GOT3 (cell line): ENCODE results near the gene GOLGA2.

Source experiments
- DNase-seq: peaks from one replicate; lab custom pipeline; 2025; ENCODE audit warnings: mixed read lengths; lab: John Stamatoyannopoulos, UW

Gene GOLGA2

DNA sequence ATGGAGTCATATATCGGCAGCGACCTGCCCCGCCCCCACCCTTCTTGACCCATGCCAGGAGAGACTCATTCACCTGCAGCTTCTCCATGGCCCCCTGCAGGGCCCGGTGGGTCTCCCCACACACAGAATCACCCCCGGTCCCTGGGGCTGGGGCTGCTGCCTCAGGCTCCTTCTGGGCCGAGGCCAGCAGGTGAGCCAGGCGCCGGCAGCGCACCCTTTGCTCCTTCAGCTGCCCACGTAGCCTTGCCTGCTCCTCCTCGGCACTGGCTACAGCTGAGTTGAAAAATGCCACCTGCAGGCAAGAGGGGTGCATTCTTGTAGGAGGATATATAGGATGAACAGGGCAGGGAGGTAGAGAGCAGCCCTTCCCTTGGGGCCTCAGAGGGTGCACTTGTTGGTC, 17.9 kb downstream of the GOLGA2 start:
- DNase-seq: no peak

DNA sequence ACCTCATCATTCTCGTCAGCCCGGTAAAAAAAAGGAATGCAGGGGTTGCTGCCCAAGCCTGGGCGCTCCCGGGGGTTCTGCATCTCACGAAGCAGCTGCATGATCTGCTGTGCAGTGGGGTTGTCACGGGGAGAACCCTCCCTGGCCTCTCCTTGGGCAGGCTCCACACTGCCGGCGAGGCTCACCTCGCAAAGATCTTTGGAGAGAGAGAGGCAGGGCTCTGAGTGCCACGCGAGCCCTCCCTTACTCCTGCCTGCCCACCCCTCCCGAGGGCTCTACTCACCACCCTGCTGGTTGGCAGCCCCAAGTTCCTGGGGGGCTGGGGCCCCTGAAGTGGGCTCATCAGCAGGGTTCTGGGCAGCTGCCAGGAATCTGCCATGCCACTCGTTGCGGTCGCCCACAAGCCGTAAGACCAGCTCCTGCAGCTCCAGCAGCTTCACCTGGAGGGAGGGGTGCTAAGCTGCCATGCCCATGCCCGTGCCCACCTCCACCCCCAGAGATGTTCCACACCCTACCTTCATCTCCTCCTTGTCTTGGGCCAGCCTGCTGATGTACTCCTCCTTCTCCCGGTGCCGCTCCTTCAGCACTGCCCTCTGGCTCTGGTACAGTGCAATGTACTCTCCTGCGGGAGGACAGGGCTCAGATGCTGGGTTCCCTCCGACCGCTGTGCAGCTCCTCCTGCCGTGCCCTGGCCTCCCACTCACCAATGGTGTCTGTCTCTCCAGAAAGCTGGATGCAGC, 18.6 kb downstream of the GOLGA2 start:
- DNase-seq: no peak

DNA sequence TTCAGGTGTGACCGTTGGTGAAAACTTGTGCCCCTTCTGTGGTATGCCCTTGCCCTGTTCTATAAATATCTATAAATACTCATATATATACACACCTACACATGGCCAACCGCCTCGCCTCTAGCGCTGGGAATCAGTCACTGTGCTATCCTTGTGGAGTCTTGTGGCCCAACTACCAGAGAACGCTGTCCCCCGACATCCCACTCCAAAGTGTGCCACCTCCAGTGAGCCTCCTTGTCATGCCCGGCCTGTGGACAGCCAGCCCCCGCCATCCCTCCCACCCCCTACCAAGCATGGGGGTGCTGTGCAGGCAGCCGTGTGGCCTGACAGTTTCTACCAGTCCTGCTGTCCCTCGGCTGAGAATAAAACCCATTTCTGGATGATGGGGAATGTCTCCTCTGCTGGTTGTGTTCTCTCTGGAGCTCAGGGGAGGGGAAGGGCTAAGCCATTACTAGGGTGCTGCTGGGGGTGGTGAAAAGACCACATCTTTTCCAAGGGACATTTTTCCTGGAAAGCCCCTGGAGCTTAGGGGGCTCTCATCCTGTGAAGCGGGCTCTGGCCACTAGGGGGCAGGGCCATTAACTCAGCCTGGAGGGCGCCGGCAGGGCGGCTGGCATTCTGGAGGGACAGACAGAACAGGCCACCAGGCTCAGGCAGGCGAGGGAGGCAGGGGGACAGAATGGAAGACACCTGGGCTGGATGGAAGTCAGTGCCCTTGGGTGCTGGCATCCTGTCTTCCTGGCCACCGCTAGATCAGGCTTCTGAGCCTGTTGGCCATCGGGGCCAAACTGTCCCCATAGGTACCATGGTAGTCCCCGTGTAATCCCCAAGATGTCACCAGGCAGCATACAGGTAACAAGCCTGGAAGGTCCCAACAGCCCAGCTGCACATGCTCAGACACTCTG, 20.7 kb downstream of the GOLGA2 start:
- DNase-seq: no peak

DNA sequence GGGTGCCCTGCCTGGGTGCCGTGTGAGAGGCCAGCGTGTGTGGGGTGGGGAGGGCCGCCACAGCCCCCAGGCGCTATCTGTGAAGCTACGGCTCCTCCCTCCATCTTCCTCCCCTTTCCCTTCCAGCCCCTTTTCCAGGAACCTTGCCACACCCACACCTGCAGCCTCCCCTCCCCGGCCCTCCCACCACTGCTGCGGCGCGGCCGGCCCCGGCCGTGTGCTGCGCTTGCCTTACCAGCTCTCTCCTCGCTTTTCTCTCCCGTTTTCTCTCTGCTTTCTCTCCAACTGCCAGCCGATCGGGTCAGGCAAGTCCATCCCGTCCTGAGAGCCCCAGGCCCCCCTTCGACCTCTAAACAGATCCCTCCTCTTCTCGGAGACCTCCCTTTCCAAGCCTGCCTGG, 21.4 kb downstream of the GOLGA2 start:
- no peak for DNase-seq

DNA sequence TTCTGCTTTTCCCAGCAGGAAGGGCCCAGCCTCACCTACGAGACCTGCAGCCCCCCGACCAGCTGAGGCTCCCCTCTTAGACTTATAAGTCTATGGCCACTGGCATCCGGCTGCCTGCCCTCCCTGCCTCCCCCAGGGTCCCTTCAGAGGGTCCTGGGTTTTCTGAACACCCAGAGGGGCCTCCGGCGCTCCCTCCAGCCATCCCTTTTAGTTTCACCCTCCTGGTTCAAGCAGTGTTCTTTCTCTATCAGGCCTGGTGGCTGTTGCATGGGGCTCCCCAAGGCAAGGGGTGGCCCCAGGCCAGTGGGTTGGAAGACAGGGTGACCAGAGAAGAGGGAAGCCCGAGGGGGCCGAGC, 21.8 kb downstream of the GOLGA2 start:
- no peak for DNase-seq

DNA sequence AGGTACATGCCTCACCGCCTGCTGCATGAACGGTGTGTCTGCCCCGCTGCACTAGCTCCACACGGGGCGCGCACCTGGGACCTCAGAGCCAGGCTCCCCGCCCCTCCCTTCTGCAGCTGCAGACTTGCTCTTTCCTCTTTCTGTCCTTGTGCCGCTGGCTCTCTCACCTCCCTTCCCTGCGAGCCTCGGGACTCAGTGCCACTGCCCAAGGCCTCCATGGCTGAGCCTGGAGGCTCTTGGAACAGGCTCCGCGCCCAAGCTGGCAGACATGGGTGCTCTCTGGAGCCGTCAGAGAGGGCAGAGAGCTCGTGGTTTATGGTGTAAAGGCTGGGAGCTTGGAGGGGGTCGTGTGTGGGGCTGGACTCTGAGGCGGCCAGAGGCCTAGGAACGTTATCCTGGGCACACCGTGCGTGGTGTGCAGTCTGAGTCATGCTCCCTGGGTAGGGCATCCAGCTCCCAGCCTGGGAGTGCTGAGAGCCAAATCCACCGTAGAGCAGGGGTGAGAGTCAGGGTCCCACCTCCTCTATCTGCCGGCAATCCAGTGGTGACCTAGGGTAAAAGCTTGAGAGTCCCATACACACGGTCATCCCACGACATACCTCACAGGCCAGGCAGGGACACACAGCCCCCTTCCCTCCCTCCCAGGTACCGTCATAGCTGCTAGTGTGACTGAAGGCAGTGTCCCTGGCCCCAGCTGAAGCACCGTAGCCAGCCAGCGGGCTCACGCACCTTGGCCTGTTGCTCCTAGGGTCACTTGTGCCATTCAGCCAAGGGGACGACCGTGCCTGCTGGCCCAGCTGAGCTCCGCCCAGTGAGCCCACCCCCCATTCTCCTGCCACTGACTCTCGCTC, 22.4 kb downstream of the GOLGA2 start:
- DNase-seq: no peak

DNA sequence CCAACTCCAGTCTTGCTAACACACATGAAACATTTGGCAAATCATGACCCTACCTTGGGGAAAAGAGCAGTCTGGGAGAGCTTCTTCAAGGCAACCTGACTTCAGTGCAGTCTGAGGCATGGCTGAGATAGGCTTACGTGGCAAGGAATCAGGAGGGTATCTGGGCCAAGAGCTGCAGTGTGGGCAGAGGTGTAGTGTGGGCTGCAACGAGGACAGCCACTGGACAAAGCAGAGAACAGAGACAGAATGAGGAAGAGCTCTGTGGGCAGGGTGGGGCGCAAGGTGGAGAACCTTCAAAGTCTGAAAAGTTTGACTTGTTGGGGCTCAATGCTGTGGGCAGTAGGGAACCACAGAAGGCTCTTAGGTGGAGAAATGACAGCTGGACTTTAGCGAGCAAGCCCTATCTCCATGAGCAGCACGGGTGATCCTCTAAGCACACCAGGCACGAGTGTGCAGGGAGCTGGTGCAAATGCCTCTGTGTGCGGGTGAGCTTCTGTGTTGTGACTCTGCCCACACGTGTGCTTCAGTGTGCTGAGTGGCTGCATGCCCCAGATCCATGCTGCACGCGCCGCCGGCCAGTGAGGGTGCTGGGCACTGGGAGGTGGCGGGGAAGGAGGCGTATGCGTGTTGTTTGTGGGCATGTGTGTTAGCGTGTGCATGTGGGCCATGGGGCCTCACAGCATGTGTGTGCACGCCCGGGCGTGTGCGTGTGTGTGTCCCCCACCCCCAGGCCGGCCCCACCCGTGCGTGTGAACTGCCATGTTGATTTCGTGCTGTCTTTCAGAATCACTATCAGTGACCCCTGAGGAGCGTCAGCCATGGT, 23.3 kb downstream of the GOLGA2 start:
- DNase-seq: no peak

DNA sequence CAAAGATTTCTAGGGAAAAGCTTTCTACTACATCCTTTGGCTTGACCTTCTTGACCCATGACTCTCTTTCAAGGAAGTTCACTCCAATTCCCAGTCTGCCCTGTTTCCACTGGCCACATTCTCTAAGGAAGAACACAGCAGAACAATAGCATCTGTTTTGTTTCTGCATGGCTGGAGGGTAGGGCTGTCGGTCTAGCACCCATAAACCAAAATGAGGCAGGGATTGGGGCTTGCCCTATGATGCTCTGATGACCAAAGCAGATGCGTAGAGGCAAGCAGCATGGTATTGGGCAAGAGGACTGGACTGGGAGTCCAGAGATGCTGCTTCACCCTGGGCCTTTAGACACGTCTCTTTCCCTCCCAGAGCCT, 24.1 kb downstream of the GOLGA2 start:
- DNase-seq: no peak

DNA sequence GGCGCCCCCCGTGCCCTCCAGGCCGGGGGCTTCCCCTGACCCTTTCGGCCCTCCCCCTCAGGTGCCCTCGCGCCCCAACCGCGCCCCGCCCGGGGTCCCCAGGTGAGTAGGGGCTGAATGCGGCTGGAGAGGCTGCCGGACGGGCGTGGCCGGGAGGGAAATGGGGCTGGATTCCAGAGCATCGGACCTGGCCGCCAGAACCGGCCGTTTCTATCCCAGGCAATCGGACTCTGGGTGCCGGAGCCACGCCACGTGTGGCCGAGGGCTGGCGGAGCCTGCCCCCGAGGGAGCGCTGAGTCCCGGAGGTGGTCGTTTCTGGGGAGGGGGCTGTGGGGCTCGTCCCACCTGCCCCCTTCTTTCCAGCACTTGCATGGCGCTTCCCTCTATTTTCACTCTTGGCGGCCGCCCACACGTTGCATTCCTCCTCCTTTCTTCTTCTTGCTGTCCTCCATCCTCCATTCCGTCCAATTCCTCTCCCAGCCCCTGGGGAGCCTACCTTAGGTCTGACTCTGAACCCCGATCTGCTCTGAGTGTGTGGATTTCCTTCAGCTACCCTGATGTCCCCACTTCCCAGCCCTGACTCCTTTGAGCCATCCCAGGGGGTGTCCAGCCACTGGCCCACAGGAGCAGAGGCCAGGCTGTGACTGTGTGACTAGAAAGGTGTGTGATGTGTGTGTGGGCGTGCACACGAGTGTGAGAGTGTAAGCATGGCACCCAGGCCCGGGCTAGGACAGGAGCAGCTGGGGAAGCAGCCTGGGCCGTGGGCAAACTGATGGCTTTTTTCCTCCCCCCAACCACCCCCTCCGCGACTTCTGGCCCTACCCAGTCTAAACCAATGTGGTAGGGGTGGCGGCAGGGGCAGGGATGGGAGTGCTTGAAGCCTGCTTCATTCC, 24.7 kb downstream of the GOLGA2 start:
- DNase-seq: no peak

DNA sequence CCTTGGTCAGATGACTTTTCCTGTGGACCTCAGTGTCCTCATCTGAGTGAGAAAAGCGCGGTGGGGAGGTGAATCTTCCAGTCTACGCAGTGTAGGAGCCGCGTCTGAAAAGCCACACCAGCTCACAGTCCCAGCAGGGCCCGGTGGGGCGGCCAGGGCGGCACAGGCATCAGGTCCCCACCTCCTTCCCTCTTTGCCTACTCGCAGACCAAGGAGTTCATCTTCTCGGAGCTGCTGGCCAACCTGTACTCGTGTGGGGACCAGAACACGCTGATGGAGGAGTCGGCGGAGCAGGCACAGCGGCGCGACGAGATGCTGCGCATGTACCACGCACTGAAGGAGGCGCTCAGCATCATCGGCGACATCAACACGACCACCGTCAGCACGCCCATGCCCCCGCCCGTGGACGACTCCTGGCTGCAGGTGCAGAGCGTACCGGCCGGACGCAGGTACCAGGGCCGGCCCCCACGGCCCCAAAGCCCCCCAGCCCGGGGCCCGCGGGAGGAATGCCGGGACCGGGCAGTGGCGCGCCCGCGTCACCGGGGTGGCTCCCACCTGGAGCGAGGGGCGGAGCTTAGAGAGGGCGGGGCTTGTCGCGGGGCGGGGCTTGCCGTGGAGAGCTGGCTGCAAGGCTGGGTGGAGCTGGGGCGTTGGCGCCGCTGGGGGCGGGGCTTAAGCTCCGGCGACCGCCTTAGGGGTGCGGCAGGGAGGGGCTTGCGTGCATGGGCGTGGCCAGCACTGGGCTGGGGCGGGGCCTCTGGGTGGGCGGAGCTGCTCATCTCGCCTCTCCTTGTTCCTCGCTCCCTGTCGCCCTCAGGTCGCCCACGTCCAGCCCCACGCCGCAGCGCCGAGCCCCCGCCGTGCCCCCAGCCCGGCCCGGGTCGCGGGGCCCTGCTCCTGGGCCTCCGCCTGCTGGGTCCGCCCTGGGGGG, 25.6 kb downstream of the GOLGA2 start:
- no peak for DNase-seq

DNA sequence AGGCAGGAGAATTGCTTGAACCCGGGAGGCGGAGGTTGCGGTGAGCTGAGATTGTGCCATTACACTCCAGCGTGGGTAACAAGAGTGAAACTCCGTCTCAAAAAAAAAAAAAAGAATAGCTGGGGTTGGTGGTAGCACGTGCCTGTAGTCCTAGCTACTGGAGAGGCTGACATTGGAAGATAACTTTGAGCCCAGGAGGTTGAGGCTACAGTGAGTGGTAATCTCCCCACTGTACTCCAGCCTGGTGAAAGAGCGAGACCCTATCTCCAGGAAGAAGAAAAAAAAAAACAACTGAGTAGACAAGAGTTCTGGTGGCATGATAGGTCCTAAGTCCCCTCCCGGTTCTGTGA, 26.3 kb downstream of the GOLGA2 start:
- no peak for DNase-seq

DNA sequence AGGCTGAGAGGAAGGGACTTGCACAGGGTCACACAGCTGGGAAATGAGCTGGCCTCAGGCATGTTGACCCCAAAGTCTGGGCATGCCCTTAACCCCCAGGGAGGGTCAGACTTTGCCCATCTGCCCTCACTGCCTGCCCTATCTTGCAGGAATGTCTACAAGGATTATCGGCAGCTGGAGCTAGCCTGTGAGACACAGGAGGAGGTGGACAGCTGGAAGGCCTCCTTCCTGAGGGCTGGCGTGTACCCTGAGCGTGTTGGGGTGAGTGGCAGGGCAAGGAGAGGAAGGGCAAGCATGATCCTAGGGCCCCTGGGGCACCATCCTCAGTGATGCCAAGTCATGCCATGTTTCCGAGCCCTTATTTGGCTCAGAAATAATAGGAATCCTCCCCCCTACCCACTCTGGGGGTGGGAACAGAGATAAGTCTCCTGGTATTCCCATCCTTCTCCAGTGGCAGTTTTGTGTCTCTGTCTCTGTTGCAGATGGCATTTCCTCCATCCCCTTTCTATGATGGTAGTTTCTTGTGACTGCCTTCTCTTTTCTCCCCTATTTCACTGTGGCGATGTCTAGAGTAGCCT, 28.5 kb downstream of the GOLGA2 start:
- DNase-seq: no peak

DNA sequence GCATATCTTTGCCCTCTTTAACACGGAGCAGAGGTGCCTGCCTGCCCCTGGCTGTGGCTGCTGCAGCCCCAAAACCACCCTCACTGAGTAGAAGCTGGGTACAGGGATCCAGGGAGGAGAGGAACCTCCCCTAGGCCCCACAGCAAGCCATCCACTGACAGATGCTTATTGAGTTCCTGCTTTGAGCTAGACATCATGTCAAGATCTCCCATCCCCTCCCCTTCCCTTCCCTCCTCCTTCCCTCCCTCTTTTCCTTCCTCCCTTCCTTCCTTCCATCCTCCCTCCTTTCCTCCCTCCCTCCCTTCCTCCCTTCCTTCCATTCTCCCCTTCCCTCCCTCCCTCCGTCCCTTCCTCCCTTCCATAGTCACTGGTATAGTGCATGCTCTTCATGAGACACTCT, 29.3 kb downstream of the GOLGA2 start:
- no peak for DNase-seq

DNA sequence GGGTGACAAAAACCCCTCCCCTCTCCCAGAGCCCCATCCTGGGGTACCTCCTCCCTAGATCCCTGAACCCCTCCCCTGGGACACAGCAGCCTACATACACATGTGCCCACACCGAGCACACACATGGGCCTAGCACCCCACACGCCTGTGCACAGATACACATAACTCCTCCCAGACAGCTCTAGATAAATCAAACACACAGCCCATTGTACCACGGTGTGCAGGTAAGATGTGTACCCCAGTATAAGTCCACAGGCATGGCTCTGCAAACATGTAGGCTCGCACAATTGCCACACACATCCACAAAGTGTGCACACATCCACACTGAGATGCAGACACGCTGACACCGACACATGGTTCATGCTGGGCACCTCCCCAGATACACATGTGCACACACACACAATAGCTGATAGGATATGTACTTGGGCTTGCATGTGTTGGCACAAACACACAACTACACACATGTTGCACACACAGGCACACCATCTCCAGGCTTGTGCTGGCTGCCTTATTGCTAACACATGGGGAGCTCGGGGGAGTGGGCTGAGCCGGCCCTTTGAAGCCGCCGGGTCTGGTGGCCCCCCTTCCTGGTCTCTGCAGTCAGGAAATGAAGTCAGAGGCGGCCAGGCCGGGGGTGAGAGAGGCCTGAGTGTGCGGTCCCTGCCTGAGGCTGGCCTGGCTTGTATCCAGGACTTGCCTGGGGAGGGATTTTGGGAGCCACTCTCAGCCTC, 30.2 kb downstream of the GOLGA2 start:
- DNase-seq: no peak

DNA sequence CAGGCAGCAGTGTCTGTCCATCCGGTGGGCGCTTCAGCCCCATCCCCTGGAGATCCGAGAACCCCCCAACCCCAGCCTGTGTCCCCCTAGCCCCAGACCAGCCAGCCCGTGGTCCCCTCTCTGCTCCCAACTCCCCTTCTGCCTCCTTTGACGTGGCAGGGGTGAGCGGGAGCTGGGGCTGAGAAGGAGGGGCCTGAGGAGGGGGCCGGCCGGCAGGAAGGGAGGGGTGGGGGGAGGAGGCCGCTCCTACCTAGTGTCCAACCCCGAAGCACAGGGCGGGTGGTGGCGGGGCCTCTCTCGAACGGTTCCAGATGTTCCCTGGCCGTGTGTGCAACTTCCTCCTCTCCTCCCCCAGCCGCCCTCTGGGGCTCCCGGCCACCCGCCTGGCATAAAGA, 31.0 kb downstream of the GOLGA2 start:
- no peak for DNase-seq

DNA sequence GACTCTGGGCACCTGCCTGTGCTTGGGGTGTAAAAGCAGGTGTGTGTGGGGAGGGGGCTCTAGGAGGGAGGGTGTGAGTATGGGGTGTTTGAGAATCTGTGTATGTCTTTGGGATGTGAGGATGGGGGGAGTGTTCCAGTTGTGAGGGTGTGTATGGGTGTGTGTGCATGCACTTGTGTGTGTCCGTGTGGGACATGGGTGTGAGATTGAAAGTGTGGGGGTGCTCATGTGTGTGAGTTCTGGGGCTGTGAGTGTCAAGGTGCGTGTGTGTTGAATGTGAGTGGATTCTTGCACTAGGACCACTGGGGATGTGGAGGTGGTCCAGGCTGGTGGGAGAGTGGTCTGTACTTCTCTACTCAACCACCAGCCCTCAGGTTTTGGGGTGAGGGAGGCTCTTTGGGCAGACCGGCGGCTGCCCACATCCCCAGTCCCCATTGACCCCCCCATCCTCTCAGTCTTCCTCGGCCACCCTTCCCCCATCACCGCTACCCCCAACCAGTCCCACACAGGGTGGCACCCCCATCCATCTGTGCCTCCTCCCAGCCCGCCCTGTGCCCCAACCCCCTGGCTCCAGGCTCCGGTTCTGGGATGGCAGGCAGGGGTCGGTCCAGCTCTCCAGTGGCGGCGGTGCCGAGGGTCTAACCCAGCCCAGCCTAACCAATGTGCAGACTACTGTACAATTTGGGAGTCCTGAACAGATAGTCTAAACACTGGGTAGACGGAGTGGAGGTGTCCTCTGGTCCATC, 31.5 kb downstream of the GOLGA2 start:
- no peak for DNase-seq

DNA sequence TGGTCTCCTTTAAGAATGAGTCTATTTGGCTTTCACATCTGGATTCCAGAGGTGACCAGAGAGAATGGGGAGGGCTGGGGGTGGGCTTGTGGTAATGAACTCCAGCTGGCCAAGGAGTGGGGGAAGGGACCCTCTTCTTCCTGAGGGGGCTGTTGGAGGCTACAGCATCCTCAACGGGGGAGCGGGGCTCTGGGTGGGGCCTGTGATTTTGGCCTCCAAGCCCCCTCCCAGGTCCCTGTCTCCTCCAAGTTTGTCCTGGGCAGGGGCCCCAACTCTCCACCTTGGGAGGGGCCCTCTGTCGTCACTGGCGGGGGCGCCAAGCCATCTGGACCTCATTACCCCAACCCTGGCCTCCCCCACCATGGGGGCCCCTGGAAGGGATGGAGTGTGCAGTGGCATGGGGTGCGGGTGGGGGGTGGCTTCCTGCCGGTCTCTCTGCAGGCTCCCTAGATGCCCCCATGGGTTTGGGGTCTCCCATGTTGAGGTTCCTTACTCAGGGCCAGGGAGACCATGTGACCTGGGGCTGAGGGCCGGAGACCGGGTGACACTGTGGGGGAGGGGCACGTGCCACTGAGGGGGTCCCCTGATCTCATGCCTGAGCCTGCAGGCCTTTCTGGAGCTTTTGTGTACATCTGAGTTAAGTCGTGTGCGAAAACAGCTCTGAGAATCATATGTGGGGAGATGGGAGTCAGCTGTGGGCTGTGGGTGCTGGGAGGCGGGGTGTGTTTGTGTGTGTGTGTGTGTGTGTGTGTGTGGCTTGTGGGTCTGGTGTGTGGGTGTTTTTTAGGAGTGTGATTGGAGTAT, 32.4 kb downstream of the GOLGA2 start:
- no peak for DNase-seq
